Adrenal gland (tissue), 12 donors: ENCODE measurements around the gene RAF1. TPM values are rescaled to one million over a fixed set of nuclear protein-coding genes. Genes with fewer than 3 reads are reported as not detected.

ENCODE experiments used
- DNase-seq, 7 donors: peaks; one replicate each; pipeline ENCODE4 v3.0.0-alpha.2; 2019 to 2020
- H3K27ac ChIP-seq, 5 donors: fragments of 200-600 bp; sonication (generic) in 4 of 5; 1 replicate in 3 of 5; 2 replicates in 2 of 5; pipeline versions ENCODE4 v1.5.1 to v1.8.0; 2016 to 2020; ENCODE audit warnings: mild to moderate bottlenecking in 1 of 5
- H3K27me3 ChIP-seq: fragments of 200-600 bp; 2 replicates; pipeline ENCODE4 v1.8.0; 2021
- H3K36me3 ChIP-seq, 2 donors: fragments of 200-600 bp; replicated peaks in 1 of 2; 1 replicate in 1 of 2; 2 replicates in 1 of 2; pipeline versions ENCODE4 v1.5.1 to v1.8.0; 2018 to 2022
- H3K4me1 ChIP-seq, 2 donors: fragments of 200-600 bp; replicated peaks in 1 of 2; 1 replicate in 1 of 2; 2 replicates in 1 of 2; pipeline versions ENCODE4 v1.5.1 to v1.8.0; 2018 to 2021
- H3K4me3 ChIP-seq, 4 donors: fragments of 200-600 bp; sonication (generic) in 3 of 4; one replicate each; pipeline ENCODE4 v1.5.1; 2016 to 2018
- H3K9me3 ChIP-seq, 3 donors: fragments of 200-600 bp; sonication (generic) in 1 of 3; replicated peaks in 1 of 3; 1 replicate in 2 of 3; 2 replicates in 1 of 3; pipeline versions ENCODE4 v1.5.1 to v1.8.0; 2016 to 2021
- POLR2A ChIP-seq, 2 donors: fragments of 450-650 bp; IDR thresholded peaks; one replicate each; pipeline ENCODE4 v1.6.1; 2017; ENCODE audit warnings: antibody characterized with exemption in 2 of 2, mild to moderate bottlenecking in 2 of 2, moderate library complexity in 1 of 2
- WGBS, 4 donors: extraction: QIAGEN DNeasy Blood & Tissue Kit in 2 of 4; methylation state at CpG; one replicate each; pipeline versions ENCODE4 v1.1.5 to v1.1.7; 2013 to 2017; 5-methylcytosine and 5-hydroxymethylcytosine counted together
- intact Hi-C, 2 donors: fragments of 100-400 bp; cut with DNase I; formaldehyde crosslinking; loops; one replicate each; pipeline versions ENCODE4 v1.14.1 to v1.15.0; 2022 to 2023
- polyA plus RNA-seq, 3 donors: library from polyadenylated mRNA; stranded (reverse); fragments of 200-250 nt in 2 of 3; fragments of 350-450 nt in 1 of 3; fragmentation: Illumina TruSeq in 1 of 3; extraction: RNeasy Lipid Tissue Mini Kit (QIAGEN cat#74804) in 1 of 3; gene quantifications; one replicate each; pipeline ENCODE4 v1.2.3, GENCODE V29; 2013 to 2014
- total RNA-seq, 9 donors: library from RNA; depleted of rRNA in 4 of 9; stranded (reverse); fragments of >200 nt in 4 of 9; fragments of 120-200 nt in 1 of 9; fragmentation: NEBNext Ultra II Directional in 1 of 9; extraction: Animal tissue kit (Norgen Biotek cat#: 25700) in 1 of 9; gene quantifications; one replicate each; pipeline versions ENCODE4 v1.1.0 to v1.2.4, GENCODE V29; 2013 to 2023
- TF ChIP-seq, protein P1 (sequence below), 6 experiments: fragments of 450-650 bp in 4 of 6; fragments of 200-600 bp in 2 of 6; sonication (generic) in 1 of 6; IDR thresholded peaks; 1 replicate in 5 of 6; 2 replicates in 1 of 6; pipeline versions ENCODE4 v1.5.1 to v1.8.0; 2016 to 2021; ENCODE audit warnings: antibody characterized with exemption in 6 of 6, mild to moderate bottlenecking in 2 of 6, moderate library complexity in 1 of 6
- donor health status: healthy with polysubstance abuse.
- donor health status: Bipolar disorder and iron deficiency.
- donor health status: DM: yes; HTN: yes; CAD: no.
- donor health status: DM: no; HTN: no; CAD: no.
- donor health status: DM: no; HTN: no; CAD: no.
- donor health status: DM: yes; HTN: yes; CAD: no.

RAF1 gene
- total and polyA plus RNA-seq, 12 donors: 45.9 to 110 (median 69.4) TPM

DNA sequence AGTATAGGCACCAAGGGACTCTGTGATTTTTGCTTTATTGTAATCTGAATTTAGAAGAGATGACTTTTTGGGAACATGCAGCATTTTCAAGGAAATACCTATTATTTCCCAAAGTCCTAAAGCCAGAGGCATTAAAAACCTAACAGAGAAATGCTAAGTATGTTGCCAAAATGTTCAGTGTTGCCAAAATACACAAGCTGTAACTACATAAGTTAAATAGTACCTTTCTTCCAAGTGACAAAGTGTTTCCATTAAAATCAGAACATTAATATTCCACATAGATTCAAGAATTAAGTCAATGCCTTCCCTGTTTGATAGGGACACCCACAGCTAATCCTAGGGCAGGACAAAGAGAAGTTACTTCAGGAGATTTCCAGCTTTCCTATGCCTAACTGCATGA is 65.0 kb downstream of the RAF1 start:
- Histone ChIP-seq H3K4me1 (no peaks in the 10 kb centered on the region), H3K27ac (no peak overlapping the region), H3K27me3 (no peaks in the 10 kb centered on the region), H3K4me3 (no peak overlapping the region), H3K36me3 (peaks cover 0 to 61% of the 10 kb centered on the region in 2 donors), H3K9me3 (no peaks in the 10 kb centered on the region)
- no peak for TF ChIP-seq POLR2A (IDR thresholded peaks at IDR 0.05)
- TF ChIP-seq, protein P1, sequence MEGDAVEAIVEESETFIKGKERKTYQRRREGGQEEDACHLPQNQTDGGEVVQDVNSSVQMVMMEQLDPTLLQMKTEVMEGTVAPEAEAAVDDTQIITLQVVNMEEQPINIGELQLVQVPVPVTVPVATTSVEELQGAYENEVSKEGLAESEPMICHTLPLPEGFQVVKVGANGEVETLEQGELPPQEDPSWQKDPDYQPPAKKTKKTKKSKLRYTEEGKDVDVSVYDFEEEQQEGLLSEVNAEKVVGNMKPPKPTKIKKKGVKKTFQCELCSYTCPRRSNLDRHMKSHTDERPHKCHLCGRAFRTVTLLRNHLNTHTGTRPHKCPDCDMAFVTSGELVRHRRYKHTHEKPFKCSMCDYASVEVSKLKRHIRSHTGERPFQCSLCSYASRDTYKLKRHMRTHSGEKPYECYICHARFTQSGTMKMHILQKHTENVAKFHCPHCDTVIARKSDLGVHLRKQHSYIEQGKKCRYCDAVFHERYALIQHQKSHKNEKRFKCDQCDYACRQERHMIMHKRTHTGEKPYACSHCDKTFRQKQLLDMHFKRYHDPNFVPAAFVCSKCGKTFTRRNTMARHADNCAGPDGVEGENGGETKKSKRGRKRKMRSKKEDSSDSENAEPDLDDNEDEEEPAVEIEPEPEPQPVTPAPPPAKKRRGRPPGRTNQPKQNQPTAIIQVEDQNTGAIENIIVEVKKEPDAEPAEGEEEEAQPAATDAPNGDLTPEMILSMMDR (IDR thresholded peaks at IDR 0.05): no peak
- no peak for DNase-seq
- intact Hi-C loops: loop anchor here in 1 of 2 donors (10.0 kb wide), 1 partner anchor 66 kb away; the partner anchor contains the start of gene RAF1

DNA sequence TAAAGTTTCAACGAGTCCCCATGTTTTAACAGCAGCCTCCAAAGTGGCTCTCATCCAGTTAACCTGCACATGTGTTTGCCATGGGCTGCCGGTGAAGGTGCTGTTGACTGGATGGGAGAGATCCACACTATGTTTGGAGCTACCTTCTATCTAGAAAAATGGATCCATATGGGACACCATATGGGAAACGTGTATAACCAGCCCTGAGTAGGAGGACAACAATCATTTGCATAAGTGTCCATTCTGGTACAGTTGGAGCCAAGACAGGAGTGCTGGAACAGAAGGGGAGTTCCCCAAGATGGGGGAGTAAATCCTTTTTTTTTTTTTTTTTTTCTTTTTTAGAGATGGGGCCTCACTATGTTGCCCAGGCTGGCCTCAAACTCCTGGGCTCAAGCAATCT is 70.4 kb downstream of the RAF1 start:
- Histone ChIP-seq H3K27me3 (no peaks in the 10 kb centered on the region), H3K9me3 (no peaks in the 10 kb centered on the region), H3K4me3 (no peak overlapping the region), H3K36me3 (peaks cover 0 to 67% of the 10 kb centered on the region in 2 donors), H3K27ac (no peak overlapping the region), H3K4me1 (peaks cover 5 to 13% of the 10 kb centered on the region in 2 donors)
- intact Hi-C loops: loop anchor here in 1 of 2 donors (10.0 kb wide), 1 partner anchor 71 kb away; the partner anchor contains the start of gene RAF1
- TF ChIP-seq, protein P1 (IDR thresholded peaks at IDR 0.05): no peak
- TF ChIP-seq POLR2A (IDR thresholded peaks at IDR 0.05): no peak
- WGBS, 4 donors: 92 to 98% (median 95%) methylated on average over 3 of the region's 3 CpGs
- no peak for DNase-seq

DNA sequence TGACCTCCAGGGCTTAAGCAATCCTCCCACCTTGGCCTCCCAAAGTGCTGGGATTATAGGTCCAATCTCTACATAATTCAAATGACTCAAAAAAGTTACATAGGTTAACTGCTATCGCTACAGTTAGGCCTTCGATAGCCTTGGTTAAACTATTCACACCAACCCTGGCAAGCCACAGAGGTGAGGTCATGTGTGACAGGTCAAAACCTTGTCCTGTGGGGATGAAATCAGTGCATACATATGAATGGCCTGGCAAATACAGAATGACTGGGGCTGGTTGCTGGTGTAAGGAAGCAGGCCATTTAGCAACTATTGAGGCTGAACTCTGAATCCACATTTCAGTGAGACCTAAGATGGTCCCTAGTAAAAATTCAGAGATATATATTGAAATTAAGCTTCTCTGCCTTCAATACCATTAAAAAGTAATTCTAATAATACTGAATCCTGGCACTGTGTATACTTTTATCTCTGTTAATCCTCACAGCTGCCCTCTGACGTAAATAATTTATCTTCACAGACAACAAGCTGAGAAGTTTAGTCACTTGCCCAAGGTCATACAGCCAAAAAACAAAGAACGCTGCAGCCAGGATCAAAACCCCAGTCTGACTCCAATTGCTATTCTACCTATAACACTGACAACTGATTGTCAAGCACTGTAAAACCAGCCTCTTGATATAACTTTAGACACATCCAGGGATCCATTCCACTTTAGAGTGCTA is 71.8 kb downstream of the RAF1 start:
- Histone ChIP-seq H3K4me1 (peaks cover 5 to 13% of the 10 kb centered on the region in 2 donors), H3K36me3 (peaks cover 0 to 59% of the 10 kb centered on the region in 2 donors), H3K4me3 (no peak overlapping the region), H3K9me3 (no peaks in the 10 kb centered on the region), H3K27ac (peak overlapping the region in 4 of 5 donors; percentile 13 to 62 (median 56)), H3K27me3 (no peaks in the 10 kb centered on the region)
- DNase-seq: peak in 4 of 7 donors; percentile 35 to 60 (median 59)
- WGBS, 4 donors: 54 to 64% (median 59%) methylated on average over 4 of the region's 4 CpGs
- no peak for TF ChIP-seq POLR2A (IDR thresholded peaks at IDR 0.05)
- TF ChIP-seq, protein P1 (IDR thresholded peaks at IDR 0.05): no peak
- intact Hi-C loops: loop anchor here in 1 of 2 donors (10.0 kb wide), 1 partner anchor 73 kb away; the partner anchor contains the start of gene RAF1

- H3K36me3 ChIP-seq: peaks cover 0 to 52% of the 10 kb centered on the region in 2 donors
- intact Hi-C loops: loop anchor here in 1 of 2 donors (10.0 kb wide), 1 partner anchor 73 kb away; the partner anchor contains the start of gene RAF1
Measured at GRCh38 chr3:12591456-12591855, 72.5 kb downstream of the RAF1 start.

More at GRCh38 chr3:12591456-12591855, 72.5 kb downstream of the RAF1 start:
- Histone ChIP-seq H3K4me3 (no peak overlapping the region), H3K27ac (peak overlapping the region in 3 of 5 donors; percentile 13 to 62 (median 59)), H3K4me1 (peaks cover 5 to 13% of the 10 kb centered on the region in 2 donors), H3K27me3 (no peaks in the 10 kb centered on the region), H3K9me3 (no peaks in the 10 kb centered on the region)
- WGBS, 4 donors: 89 to 97% (median 93%) methylated on average over 6 of the region's 6 CpGs
- no peak for DNase-seq
- TF ChIP-seq, protein P1 (IDR thresholded peaks at IDR 0.05): no peak
- TF ChIP-seq POLR2A (IDR thresholded peaks at IDR 0.05): no peak
